Retinal pigment epithelial cell (primary cell): ENCODE measurements around the gene MRO.

Experiments used
- DNase-seq: peaks from one replicate; pipeline ENCODE4 v3.0.0-alpha.2; 2010; ENCODE audit warnings: low read depth
- H3K4me3 ChIP-seq: 2 replicates; pipeline ENCODE4 v1.5.1; 2011; ENCODE audit warnings: mild to moderate bottlenecking, low read length, control low read depth, moderate library complexity
- TF ChIP-seq, protein P1 (sequence below): conservative IDR thresholded peaks from 2 replicates; pipeline ENCODE4 v1.5.1; 2011; ENCODE audit warnings: low read depth, low read length, control low read depth, inconsistent platforms

MRO gene

DNA sequence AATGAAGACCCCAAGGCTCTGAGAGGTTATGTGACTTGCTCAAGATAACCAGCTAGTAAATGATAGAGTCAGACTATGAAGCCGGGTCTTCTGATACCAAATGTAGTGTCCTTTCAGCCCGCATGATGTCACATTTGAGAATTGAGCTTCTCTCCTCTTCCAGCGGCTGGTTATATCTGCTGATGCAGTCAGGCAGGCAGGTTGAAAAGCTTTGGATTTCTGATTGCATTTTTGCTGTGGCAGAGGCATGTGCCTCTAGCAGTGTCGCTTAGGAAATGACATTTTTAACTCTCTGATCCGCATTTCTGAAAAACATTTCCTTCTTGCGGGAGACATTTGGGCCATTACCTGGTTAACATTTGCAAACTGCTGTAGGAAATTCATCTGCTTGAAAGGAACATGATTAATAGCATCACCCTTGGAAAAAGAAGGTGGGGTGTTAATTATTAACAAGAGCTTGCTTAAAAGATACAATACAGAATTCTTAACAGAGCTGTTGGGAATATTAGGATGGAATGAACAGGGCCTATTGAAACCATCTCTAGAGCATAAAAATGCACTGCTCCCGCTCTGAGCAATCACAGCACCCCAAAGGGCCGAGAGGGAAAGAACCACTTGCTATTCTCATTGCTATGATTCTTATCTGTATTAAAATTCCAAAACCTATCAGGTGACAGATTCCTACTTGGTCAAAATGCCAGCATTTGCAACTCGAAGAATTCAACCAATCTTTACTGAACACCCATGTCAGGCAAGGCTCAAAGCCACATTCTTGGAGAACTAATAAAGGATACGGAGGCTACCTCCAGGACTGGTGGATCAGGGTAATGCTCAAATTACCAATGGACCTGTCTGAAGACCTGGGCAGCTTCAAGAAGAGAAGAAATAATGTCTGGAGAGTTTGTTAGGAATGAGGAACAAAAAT lies 25.9 kb downstream of the MRO start:
- TF ChIP-seq, protein P1, sequence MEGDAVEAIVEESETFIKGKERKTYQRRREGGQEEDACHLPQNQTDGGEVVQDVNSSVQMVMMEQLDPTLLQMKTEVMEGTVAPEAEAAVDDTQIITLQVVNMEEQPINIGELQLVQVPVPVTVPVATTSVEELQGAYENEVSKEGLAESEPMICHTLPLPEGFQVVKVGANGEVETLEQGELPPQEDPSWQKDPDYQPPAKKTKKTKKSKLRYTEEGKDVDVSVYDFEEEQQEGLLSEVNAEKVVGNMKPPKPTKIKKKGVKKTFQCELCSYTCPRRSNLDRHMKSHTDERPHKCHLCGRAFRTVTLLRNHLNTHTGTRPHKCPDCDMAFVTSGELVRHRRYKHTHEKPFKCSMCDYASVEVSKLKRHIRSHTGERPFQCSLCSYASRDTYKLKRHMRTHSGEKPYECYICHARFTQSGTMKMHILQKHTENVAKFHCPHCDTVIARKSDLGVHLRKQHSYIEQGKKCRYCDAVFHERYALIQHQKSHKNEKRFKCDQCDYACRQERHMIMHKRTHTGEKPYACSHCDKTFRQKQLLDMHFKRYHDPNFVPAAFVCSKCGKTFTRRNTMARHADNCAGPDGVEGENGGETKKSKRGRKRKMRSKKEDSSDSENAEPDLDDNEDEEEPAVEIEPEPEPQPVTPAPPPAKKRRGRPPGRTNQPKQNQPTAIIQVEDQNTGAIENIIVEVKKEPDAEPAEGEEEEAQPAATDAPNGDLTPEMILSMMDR, result no peak
- DNase-seq, result no peak
- no peak overlapping the region for H3K4me3 ChIP-seq

DNA sequence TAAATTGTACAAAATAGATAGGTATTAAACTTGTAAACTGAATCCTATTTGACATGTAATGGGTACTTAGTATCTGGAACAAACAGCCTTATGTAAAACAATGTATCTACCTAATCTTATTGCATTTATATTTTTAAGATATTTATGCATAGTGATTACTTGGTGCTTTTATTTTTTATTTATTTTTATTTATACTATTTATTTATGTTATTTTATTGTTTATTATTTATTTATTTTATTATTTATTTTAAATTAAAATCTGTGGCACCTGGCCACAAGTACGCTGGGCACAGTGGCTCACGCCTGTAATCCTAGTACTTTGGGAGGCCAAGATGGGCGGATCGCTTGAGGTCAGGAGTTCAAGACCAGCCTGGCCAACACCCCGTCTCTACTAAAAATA lies 26.9 kb downstream of the MRO start:
- no peak for DNase-seq
- TF ChIP-seq, protein P1, result no peak
- no peak overlapping the region for H3K4me3 ChIP-seq

DNA sequence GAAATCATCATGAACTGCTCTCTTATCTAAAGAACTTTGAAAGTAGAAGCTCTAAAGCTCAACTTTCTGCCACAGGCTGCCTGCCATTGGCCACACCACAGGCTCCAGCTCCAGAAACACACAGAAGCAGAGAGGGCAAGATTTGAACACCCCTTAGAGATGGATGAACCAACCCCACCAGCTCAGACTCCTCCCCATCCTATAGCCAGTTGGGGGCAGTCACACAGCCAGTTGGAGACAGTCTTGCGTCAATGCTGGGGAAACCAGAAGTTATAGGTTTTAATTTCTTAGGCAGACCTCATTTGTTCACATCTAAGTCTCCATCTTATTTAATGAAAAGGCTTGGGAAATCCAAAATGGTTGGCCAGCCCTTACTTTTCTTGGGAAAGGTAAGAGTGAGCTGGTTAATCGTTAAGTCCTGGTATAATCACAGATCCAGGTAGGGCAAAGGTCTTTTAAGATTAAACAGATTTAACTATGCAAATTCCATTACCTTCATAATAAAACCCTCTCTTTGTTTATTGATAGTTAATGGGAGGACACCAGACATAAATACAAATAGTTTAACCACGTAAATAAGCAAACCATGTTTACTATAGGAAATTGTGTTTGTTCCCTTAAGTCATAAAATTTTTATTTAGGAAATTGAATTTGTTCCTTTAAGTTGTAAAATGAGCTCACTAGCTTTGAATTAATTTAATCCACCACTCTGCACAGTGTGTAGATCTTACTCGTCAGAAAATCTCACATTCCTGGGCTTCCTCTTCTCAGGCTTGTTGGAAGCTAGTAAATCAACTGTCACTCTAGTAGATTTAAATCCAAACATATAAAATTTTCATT lies 28.0 kb downstream of the MRO start:
- DNase-seq, result no peak
- H3K4me3 ChIP-seq, result no peak overlapping the region
- TF ChIP-seq, protein P1, result no peak

DNA sequence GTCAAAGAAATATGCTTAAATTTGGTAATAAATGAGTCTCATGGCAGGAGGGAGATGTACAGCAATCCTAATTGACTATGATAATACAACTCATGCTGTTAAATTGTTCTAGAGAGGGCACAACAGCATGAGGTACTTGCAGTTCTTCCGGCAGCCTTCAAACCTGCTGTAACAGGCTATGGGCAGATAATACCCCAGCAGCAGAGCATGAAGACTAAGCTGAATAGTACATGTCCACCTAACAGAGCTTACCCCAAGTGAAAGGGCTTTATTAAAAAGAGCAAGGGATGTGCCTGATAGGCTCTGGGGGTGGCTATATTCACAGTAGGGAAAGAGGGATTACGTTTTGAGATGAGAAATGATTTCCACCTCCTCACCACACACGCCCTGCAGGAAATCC lies 28.9 kb downstream of the MRO start:
- no peak for DNase-seq
- TF ChIP-seq, protein P1, result no peak

DNA sequence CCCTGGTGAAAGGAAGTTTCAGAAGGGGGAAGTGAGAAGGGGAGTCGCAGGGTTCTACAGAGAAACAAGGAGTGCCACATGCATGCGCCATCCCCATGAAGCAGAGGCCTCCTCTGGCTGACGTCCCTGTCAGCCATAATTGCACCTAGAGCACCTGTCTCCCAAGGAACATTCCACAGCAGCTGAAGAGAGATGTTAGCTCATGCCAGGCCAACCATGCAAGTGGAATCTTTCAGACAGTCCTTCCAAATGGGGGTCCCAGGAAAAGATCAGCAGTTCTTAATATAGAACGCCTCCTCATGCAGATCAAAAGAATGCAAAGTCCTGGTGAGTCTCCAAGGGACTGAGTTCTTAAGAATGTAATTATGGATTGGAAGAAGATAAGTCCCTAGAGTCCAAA lies 29.6 kb downstream of the MRO start:
- no peak overlapping the region for H3K4me3 ChIP-seq
- no peak for DNase-seq
- TF ChIP-seq, protein P1, result no peak

More for the DNA sequence above, 28.9 kb downstream of the MRO start:
- H3K4me3 ChIP-seq, result no peak overlapping the region

DNA sequence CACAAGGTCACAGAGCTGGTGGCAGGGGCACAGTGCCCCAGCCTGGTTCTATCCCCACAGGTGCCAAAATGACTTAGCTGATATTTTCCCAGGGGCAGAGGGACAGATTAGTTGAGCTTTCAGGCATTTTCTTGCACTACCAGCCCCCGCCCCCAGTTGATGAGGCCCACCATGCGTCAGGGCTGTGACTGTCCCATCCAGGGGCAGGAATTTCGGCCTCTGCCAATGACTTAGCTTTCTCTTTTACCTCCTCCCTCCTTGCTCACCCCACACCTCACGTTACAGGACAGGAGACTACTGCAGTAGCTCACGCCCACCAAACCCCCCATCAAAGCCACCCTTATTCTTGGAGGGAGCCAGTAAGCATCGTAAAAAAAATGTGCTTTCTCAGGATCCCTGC lies 31.5 kb downstream of the MRO start:
- DNase-seq, result no peak
- TF ChIP-seq, protein P1, result no peak
- no peak overlapping the region for H3K4me3 ChIP-seq
